Right lobe of liver (tissue), 6 donors: ENCODE measurements around the gene SOX8. TPM values are rescaled to one million over a fixed set of nuclear protein-coding genes. Genes with fewer than 3 reads are reported as not detected.

Experiments
- ATAC-seq, 4 donors: fragments of 200-7000 bp; cut with Tn5 transposase; one replicate each; pipeline ENCODE4 v1.9.1; 2020; ENCODE audit warnings: mild to moderate bottlenecking in 4 of 4, moderate library complexity in 4 of 4
- DNase-seq, 3 donors: peaks; one replicate each; pipeline ENCODE4 v3.0.0-alpha.2; 2020
- H3K27ac ChIP-seq, 3 donors: fragments of 200-600 bp; one replicate each; pipeline ENCODE4 v1.8.0; 2022
- H3K27me3 ChIP-seq, 2 donors: fragments of 200-600 bp; one replicate each; pipeline ENCODE4 v1.8.0; 2022
- H3K36me3 ChIP-seq, 4 donors: fragments of 200-600 bp; sonication (generic) in 1 of 4; one replicate each; pipeline versions ENCODE4 v1.5.1 to v1.8.0; 2017 to 2022; ENCODE audit warnings: control low read depth in 1 of 4
- H3K4me1 ChIP-seq, 4 donors: fragments of 200-600 bp; sonication (generic) in 1 of 4; one replicate each; pipeline versions ENCODE4 v1.5.1 to v1.8.0; 2017 to 2022; ENCODE audit warnings: control low read depth in 1 of 4
- H3K4me3 ChIP-seq, 3 donors: fragments of 200-600 bp; one replicate each; pipeline ENCODE4 v1.8.0; 2022
- H3K9me3 ChIP-seq, 4 donors: fragments of 200-600 bp; sonication (generic) in 1 of 4; one replicate each; pipeline versions ENCODE4 v1.5.1 to v1.8.0; 2017 to 2022; ENCODE audit warnings: control low read depth in 1 of 4
- CTCF ChIP-seq, 4 donors: fragments of 200-600 bp in 3 of 4; fragments of 450-650 bp in 1 of 4; IDR thresholded peaks; one replicate each; pipeline versions ENCODE4 v1.5.1 to v1.8.0; 2016 to 2022; ENCODE audit warnings: antibody characterized with exemption in 4 of 4, mild to moderate bottlenecking in 2 of 4
- POLR2A ChIP-seq: fragments of 450-650 bp; IDR thresholded peaks from one replicate; pipeline ENCODE4 v1.6.1; 2017; ENCODE audit warnings: antibody characterized with exemption, mild to moderate bottlenecking
- WGBS: methylation state at CpG from one replicate; pipeline ENCODE4 v1.1.6; 2018; ENCODE audit warnings: low coverage, low lambda C conversion rate; ENCODE audit not compliant: insufficient coverage; ENCODE audit errors: missing lambda C conversion rate; 5-methylcytosine and 5-hydroxymethylcytosine counted together
- intact Hi-C, 2 donors: fragments of 100-400 bp; cut with DNase I; formaldehyde crosslinking; loops; one replicate each; pipeline versions ENCODE4 v1.11.2 to v1.14.1; 2022
- total RNA-seq, 6 experiments: library from RNA; depleted of rRNA in 2 of 6; stranded (reverse); fragments of >200 nt in 2 of 6; fragmentation: NEBNext Ultra II Directional in 3 of 6; extraction: Animal tissue kit (Norgen Biotek cat#: 25700) in 3 of 6; gene quantifications; one replicate each; pipeline versions ENCODE4 v1.1.0 to v1.2.4, GENCODE V29; 2016 to 2023
- donor health status: DM: no; HTN: yes; CAD: no.
- donor health status: DM: no; HTN: no; CAD: no.
- donor health status: DM: no; HTN: no; CAD: no.
- donor health status: DM: no; HTN: yes; CAD: no.
- donor health status: DM: no; HTN: yes; CAD: no.

The SOX8 gene
- total RNA-seq, 6 experiments from 2014 or later = 0.07 to 0.13 (median 0.09) TPM; not detected in 3

GRCh38 chr16:939941-940340 lies 41.6 kb upstream of the SOX8 start:
- ATAC-seq = peak in 1 of 4 donors; percentile 23
- DNase-seq = no peak
- WGBS = 93% methylated on average over 9 of the region's 17 CpGs

GRCh38 chr16:942436-943060 lies 39.0 kb upstream of the SOX8 start:
- Histone ChIP-seq H3K4me1 (no peaks in the 10 kb centered on the region), H3K9me3 (peaks cover 0 to 2% (median 0%) of the 10 kb centered on the region in 4 donors), H3K27ac (no peak overlapping the region), H3K27me3 (no peaks in the 10 kb centered on the region), H3K4me3 (no peak overlapping the region), H3K36me3 (peaks cover 0 to 4% (median 0%) of the 10 kb centered on the region in 4 donors)
- intact Hi-C loops = no loop called here
- 91% methylated on average over 4 of the region's 4 CpGs for WGBS
- TF ChIP-seq POLR2A (no peak), CTCF (IDR thresholded peaks at IDR 0.05) (no peak)
- ATAC-seq = no peak
- no peak for DNase-seq

More at GRCh38 chr16:939941-940340, 41.6 kb upstream of the SOX8 start:
- Histone ChIP-seq H3K27me3 (no peaks in the 10 kb centered on the region), H3K9me3 (peaks cover 0 to 2% (median 0%) of the 10 kb centered on the region in 4 donors), H3K4me3 (no peak overlapping the region), H3K36me3 (peaks cover 0 to 4% (median 0%) of the 10 kb centered on the region in 4 donors), H3K4me1 (no peaks in the 10 kb centered on the region), H3K27ac (no peak overlapping the region)
- TF ChIP-seq CTCF (IDR thresholded peaks at IDR 0.05) (no peak), POLR2A (no peak)
- intact Hi-C loops = no loop called here

GRCh38 chr16:943971-944370 lies 37.6 kb upstream of the SOX8 start:
- Histone ChIP-seq H3K27me3 (no peaks in the 10 kb centered on the region), H3K36me3 (peaks cover 0 to 4% (median 0%) of the 10 kb centered on the region in 4 donors), H3K4me3 (no peak overlapping the region), H3K4me1 (no peaks in the 10 kb centered on the region), H3K9me3 (peaks cover 0 to 2% (median 0%) of the 10 kb centered on the region in 4 donors), H3K27ac (no peak overlapping the region)
- DNase-seq (no peak), ATAC-seq (no peak)
- intact Hi-C loops = no loop called here
- 89% methylated on average over 2 of the region's 5 CpGs for WGBS
- no peak for TF ChIP-seq POLR2A
- TF ChIP-seq CTCF (IDR thresholded peaks at IDR 0.05) = no peak

- no peak overlapping the region for H3K4me3 ChIP-seq
- ATAC-seq = no peak
- no peak overlapping the region for H3K27ac ChIP-seq
- intact Hi-C loops = no loop called here
- WGBS = 82% methylated on average over 6 of the region's 10 CpGs
- no peak for DNase-seq
- H3K27me3 ChIP-seq = no peaks in the 10 kb centered on the region
- no peaks in the 10 kb centered on the region for H3K4me1 ChIP-seq
- peaks cover 0 to 2% (median 0%) of the 10 kb centered on the region in 4 donors for H3K9me3 ChIP-seq
- peaks cover 0 to 4% (median 0%) of the 10 kb centered on the region in 4 donors for H3K36me3 ChIP-seq
- TF ChIP-seq POLR2A (no peak), CTCF (IDR thresholded peaks at IDR 0.05) (no peak)
These were observed 36.1 kb upstream of the SOX8 start for GRCh38 chr16:945271-946047.
